GM10248 (cell line): Measurements from ENCODE around the gene FNBP1L.

Source experiments
- CTCF ChIA-PET: fragments of 300-600 bp; sonication (Branson Sonifier 250); formaldehyde crosslinking; extraction: SDS; loops from one replicate; lab custom pipeline; 2021; ENCODE audit warnings: antibody characterized with exemption; lab: Yijun Ruan, JAX
- POLR2A ChIA-PET: fragments of 350-650 bp; sonication (Branson Sonifier 250); formaldehyde crosslinking; extraction: SDS; loops from one replicate; lab custom pipeline; 2020; ENCODE audit warnings: antibody characterized with exemption; lab: Yijun Ruan, JAX
- DNase-seq: peaks from one replicate; pipeline ENCODE4 v3.0.0; 2012; ENCODE audit errors: extremely low spot score
- CTCF ChIP-seq: IDR thresholded peaks from 2 replicates; pipeline ENCODE4 v1.5.1; 2012; ENCODE audit warnings: mild to moderate bottlenecking, low read depth; ENCODE audit errors: extremely low read depth, missing control alignments, control extremely low read depth

Gene FNBP1L

DNA sequence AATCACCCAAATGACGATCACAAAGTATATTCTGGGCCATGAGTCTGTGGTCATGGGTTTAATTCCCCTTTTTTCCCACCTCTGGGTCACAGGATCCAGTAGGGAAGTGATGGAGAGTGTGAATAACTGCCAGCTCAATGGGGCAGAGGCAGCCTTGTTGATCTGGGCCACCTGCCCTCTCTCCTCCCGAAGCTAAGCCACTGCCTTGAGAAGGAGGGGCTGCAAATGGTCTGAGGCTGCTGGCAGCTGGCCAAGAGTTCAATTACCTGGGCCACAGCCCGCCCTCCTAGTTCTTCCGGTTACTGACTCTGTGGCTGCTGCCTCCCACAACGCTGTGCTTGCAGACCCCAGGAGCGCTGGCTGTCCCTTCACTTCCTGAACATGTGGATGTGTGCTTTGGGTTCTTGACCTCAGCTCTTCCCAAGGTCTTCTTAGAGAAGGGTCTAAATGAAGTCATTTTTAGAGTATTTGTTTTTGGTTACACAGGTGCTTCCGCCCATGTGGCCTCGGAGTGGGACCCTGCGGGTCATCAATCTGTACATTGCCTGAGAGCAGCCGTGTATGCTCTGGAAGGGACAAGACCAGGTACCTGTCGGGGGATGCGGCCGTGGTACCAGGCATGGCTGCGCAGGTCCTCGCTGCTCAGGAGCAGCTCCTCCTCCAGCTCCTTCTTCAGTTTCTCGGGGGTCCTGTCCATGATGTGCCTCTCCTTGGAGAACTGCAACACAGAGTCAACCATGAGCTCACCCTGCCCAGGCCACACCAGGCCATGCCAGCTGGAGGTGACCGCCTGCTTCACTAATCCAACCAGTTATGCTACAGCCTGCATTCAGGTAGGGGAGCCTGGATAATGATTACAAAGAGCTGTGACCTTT lies 144.0 kb downstream of the FNBP1L start:
- DNase-seq: peak; percentile 75
- POLR2A ChIA-PET: interaction anchor here (0.5 kb wide), 1 partner anchor 270 kb away, joined by 3 read pairs; no protein-coding TSS in a partner anchor
- no peak for TF ChIP-seq CTCF
- CTCF ChIA-PET: interaction anchor here (0.8 to 1.6 kb wide), 8 partner anchors 10 to 287 kb away, joined by 3 to 6 read pairs (median 4); no protein-coding TSS in a partner anchor

DNA sequence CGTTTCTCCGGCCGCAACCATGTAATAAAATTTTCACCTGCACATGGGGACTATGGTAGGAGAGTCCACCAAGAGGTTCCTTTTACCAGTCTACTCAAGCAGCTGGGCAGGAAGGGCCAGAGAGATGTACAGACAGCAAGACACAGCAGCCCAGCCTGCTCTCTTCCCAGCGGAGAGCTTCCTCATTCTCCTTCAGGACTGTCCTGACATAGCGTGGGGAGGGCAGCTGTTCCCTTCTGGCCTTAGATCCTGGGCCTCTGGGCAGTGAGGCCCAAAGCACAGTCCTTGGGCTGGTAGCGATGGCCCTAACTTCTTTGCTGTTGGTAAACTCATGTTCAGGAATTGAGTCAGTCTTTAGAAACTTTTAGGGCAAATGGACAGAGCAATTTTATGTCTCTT lies 144.6 kb downstream of the FNBP1L start:
- no peak for TF ChIP-seq CTCF
- POLR2A ChIA-PET: no interaction called here
- CTCF ChIA-PET: interaction anchor here (0.9 to 1.6 kb wide), 7 partner anchors 10 to 221 kb away, joined by 3 to 6 read pairs (median 4); no protein-coding TSS in a partner anchor
- no peak for DNase-seq

DNA sequence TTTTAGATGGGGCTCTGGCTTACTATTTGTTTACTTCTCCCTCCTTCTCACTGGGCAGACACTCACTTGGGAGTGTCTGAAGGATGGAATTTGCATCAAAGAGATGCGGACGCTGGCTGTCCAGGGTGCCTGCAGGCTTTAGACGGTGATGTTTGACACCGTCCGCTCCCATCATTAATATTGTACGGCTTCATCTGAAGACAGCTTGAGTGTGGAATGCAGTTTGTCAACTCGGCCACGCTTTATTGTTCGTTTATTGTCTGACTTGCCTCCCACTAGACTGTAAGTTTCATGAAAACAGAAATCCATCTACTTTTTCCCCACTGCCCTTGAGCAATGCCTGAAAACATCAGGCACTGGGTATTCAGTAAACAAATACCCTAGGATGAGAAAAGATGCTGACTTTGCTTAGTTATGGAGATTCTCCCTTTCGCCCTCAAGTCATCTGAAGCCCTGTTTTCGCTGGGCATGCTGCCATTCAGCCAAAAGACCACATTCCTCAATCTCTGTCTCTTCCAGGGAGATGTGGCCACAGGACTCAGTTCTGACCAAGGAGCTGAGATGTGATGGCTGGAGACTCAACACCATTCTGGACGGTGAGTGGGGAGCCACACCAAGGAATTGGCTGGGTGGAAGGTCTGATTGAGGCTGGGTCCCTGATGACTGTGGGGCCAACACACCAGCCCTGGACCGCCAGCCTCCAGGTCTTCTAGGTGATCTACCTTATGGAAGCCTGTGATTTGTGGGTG lies 146.1 kb downstream of the FNBP1L start:
- DNase-seq: no peak
- ChIA-PET CTCF (interaction anchor here (0.9 kb wide), 1 partner anchor 220 kb away, joined by 3 read pairs; no protein-coding TSS in a partner anchor), POLR2A (no interaction called here)
- TF ChIP-seq CTCF: no peak

- no peak for TF ChIP-seq CTCF
- ChIA-PET POLR2A (no interaction called here), CTCF (no interaction called here)
- no peak for DNase-seq
Measured at GRCh38 chr1:93594603-93594880, 146.6 kb downstream of the FNBP1L start.

- ChIA-PET CTCF (no interaction called here), POLR2A (no interaction called here)
- TF ChIP-seq CTCF: no peak
- no peak for DNase-seq
Measured at GRCh38 chr1:93595266-93595665, 147.3 kb downstream of the FNBP1L start.

DNA sequence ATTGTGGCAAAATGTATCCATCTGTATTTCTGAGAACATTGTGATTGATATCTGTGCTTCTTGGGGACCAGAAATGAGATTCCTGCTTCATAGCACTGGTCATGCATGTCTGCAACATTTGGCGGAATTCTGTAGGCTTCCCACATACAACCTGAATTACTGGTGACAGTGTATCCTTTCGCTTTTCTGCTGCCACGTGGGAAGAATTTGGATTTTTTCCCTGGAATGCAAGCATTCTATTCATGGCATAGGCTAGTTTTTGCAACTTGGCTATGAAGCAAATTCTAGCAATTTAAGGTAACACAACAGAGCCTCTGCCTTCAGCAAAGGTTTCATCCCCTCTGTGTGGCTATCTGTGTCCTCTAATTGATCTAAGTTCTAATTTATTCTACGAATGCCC lies 147.8 kb downstream of the FNBP1L start:
- CTCF ChIA-PET: no interaction called here
- POLR2A ChIA-PET: no interaction called here
- no peak for TF ChIP-seq CTCF
- no peak for DNase-seq
